ENCODE measurements around the gene CAPN7. TPM values are rescaled to one million over a fixed set of nuclear protein-coding genes. Genes with fewer than 3 reads are reported as not detected.

CAPN7 gene
- total RNA-seq, 1 experiment from 2014 or later, result 40.3 TPM

GRCh38 chr3:15215996-15216395 lies 9.9 kb downstream of the CAPN7 start:
- TF ChIP-seq, protein P1, sequence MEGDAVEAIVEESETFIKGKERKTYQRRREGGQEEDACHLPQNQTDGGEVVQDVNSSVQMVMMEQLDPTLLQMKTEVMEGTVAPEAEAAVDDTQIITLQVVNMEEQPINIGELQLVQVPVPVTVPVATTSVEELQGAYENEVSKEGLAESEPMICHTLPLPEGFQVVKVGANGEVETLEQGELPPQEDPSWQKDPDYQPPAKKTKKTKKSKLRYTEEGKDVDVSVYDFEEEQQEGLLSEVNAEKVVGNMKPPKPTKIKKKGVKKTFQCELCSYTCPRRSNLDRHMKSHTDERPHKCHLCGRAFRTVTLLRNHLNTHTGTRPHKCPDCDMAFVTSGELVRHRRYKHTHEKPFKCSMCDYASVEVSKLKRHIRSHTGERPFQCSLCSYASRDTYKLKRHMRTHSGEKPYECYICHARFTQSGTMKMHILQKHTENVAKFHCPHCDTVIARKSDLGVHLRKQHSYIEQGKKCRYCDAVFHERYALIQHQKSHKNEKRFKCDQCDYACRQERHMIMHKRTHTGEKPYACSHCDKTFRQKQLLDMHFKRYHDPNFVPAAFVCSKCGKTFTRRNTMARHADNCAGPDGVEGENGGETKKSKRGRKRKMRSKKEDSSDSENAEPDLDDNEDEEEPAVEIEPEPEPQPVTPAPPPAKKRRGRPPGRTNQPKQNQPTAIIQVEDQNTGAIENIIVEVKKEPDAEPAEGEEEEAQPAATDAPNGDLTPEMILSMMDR (IDR thresholded peaks at IDR 0.05; ENCODE audit: insufficient read depth in 1 of 2, low read depth in 1 of 2, low read length in 1 of 2, severe bottlenecking in 1 of 2, unreplicated experiment in 1 of 2), result no peak
- H3K36me3 Mint-ChIP-seq (ENCODE audit: insufficient read depth, unreplicated experiment), result peaks cover 89% of the 10 kb centered on the region
- Histone ChIP-seq H3K4me1 (no peaks in the 10 kb centered on the region), H3K36me3 (ENCODE audit: control insufficient read depth, insufficient read depth, low read length) (peaks cover 1% of the 10 kb centered on the region; the same call in 1 of the 2 replicates), H3K4me3 (ENCODE audit: low read depth, low read length) (no peak overlapping the region), H3K27me3 (replicated peaks; ENCODE audit: control insufficient read depth, insufficient read depth, low read length) (no peaks in the 10 kb centered on the region), H3K9me3 (no peaks in the 10 kb centered on the region)
- POLR2A ChIA-PET, result no interaction called here
- DNase-seq, result no peak
- H3K9me3 Mint-ChIP-seq (ENCODE audit: unreplicated experiment), result no peaks in the 10 kb centered on the region
- no peaks in the 10 kb centered on the region for H3K4me1 Mint-ChIP-seq (ENCODE audit: low read depth, unreplicated experiment)
- H3K27ac Mint-ChIP-seq (ENCODE audit: unreplicated experiment), result no peak overlapping the region
- BruUV-seq (replicated peaks), result no TSS peak
- CTCF ChIA-PET, result no interaction called here
- intact Hi-C loops (cut with micrococcal nuclease; ENCODE audit: unreplicated experiment), result no loop called here
- H3K4me3 Mint-ChIP-seq (ENCODE audit: unreplicated experiment), result no peak overlapping the region
- H3K27me3 Mint-ChIP-seq (ENCODE audit: insufficient read depth, unreplicated experiment), result no peaks in the 10 kb centered on the region

- no peaks in the 10 kb centered on the region for H3K27me3 Mint-ChIP-seq (ENCODE audit: insufficient read depth, unreplicated experiment)
- H3K36me3 Mint-ChIP-seq (ENCODE audit: insufficient read depth, unreplicated experiment), result peaks cover 85% of the 10 kb centered on the region
- H3K9me3 Mint-ChIP-seq (ENCODE audit: unreplicated experiment), result no peaks in the 10 kb centered on the region
- intact Hi-C loops (cut with micrococcal nuclease; ENCODE audit: unreplicated experiment), result no loop called here
- H3K9me3 ChIP-seq, result no peaks in the 10 kb centered on the region
- no TSS peak for BruUV-seq (replicated peaks)
- no peaks in the 10 kb centered on the region for H3K27me3 ChIP-seq (replicated peaks; ENCODE audit: control insufficient read depth, insufficient read depth, low read length)
- no peaks in the 10 kb centered on the region for H3K4me1 Mint-ChIP-seq (ENCODE audit: low read depth, unreplicated experiment)
- no peaks in the 10 kb centered on the region for H3K4me1 ChIP-seq
- no peak overlapping the region for H3K4me3 Mint-ChIP-seq (ENCODE audit: unreplicated experiment)
- ChIA-PET CTCF (no interaction called here), POLR2A (no interaction called here)
- no peak overlapping the region for H3K27ac Mint-ChIP-seq (ENCODE audit: unreplicated experiment)
- no peak for DNase-seq
- no peak overlapping the region for H3K4me3 ChIP-seq (ENCODE audit: low read depth, low read length)
- H3K36me3 ChIP-seq (ENCODE audit: control insufficient read depth, insufficient read depth, low read length), result peaks cover 1% of the 10 kb centered on the region; the same call in 1 of the 2 replicates
- TF ChIP-seq, protein P1 (IDR thresholded peaks at IDR 0.05; ENCODE audit: insufficient read depth in 1 of 2, low read depth in 1 of 2, low read length in 1 of 2, severe bottlenecking in 1 of 2, unreplicated experiment in 1 of 2), result no peak
Observed at GRCh38 chr3:15216501-15216900, 10.5 kb downstream of the CAPN7 start.

- H3K27ac Mint-ChIP-seq (ENCODE audit: unreplicated experiment), result no peak overlapping the region
- no peak overlapping the region for H3K4me3 Mint-ChIP-seq (ENCODE audit: unreplicated experiment)
- no peaks in the 10 kb centered on the region for H3K4me1 ChIP-seq
- H3K4me3 ChIP-seq (ENCODE audit: low read depth, low read length), result no peak overlapping the region
- no TSS peak for BruUV-seq (replicated peaks)
- TF ChIP-seq, protein P1 (IDR thresholded peaks at IDR 0.05; ENCODE audit: insufficient read depth in 1 of 2, low read depth in 1 of 2, low read length in 1 of 2, severe bottlenecking in 1 of 2, unreplicated experiment in 1 of 2), result no peak
- no peaks in the 10 kb centered on the region for H3K4me1 Mint-ChIP-seq (ENCODE audit: low read depth, unreplicated experiment)
- no peaks in the 10 kb centered on the region for H3K9me3 Mint-ChIP-seq (ENCODE audit: unreplicated experiment)
- ChIA-PET CTCF (no interaction called here), POLR2A (no interaction called here)
- H3K36me3 Mint-ChIP-seq (ENCODE audit: insufficient read depth, unreplicated experiment), result peaks cover 82% of the 10 kb centered on the region
- no peaks in the 10 kb centered on the region for H3K9me3 ChIP-seq
- no peaks in the 10 kb centered on the region for H3K27me3 Mint-ChIP-seq (ENCODE audit: insufficient read depth, unreplicated experiment)
- DNase-seq, result no peak
- peaks cover 1% of the 10 kb centered on the region; the same call in 1 of the 2 replicates for H3K36me3 ChIP-seq (ENCODE audit: control insufficient read depth, insufficient read depth, low read length)
- H3K27me3 ChIP-seq (replicated peaks; ENCODE audit: control insufficient read depth, insufficient read depth, low read length), result no peaks in the 10 kb centered on the region
- intact Hi-C loops (cut with micrococcal nuclease; ENCODE audit: unreplicated experiment), result no loop called here
Observed at GRCh38 chr3:15217011-15217671, 11.1 kb downstream of the CAPN7 start.

Measured in Caco-2 (cell line).